Mesodermal cell (in vitro differentiated cells): ENCODE measurements around the gene ACOT13.
A peak's percentile ranks its signal among the peaks of the same experiment; 100 is the strongest.
"Not testable (repeated sequence)": the region's sequence is repeated elsewhere in the genome, so short reads cannot be mapped to it uniquely, and the experiment has no call there.

ENCODE experiments used
- H3K27ac ChIP-seq: 2 replicates; pipeline ENCODE4 v1.7.0; 2013; ENCODE audit warnings: mild to moderate bottlenecking, low read depth, low read length, moderate library complexity; ENCODE audit not compliant: severe bottlenecking
- H3K36me3 ChIP-seq: 2 replicates; pipeline ENCODE4 v1.7.1; 2013; ENCODE audit warnings: mild to moderate bottlenecking, low read length, moderate library complexity; ENCODE audit not compliant: control insufficient read depth, insufficient read depth
- H3K4me1 ChIP-seq: one replicate; pipeline ENCODE4 v1.7.1; 2013; ENCODE audit warnings: mild to moderate bottlenecking, low read length; ENCODE audit not compliant: insufficient read depth, control insufficient read depth, poor library complexity, severe bottlenecking
- H3K4me3 ChIP-seq: 2 replicates; pipeline ENCODE4 v1.7.0; 2013; ENCODE audit warnings: low read length, control low read depth, mild to moderate bottlenecking; ENCODE audit not compliant: insufficient read depth, poor library complexity, severe bottlenecking; ENCODE audit errors: extremely low read depth
- H3K9me3 ChIP-seq: 2 replicates; pipeline ENCODE4 v1.7.1; 2013; ENCODE audit warnings: mild to moderate bottlenecking, low read length, moderate library complexity; ENCODE audit not compliant: control insufficient read depth
- WGBS, 2 experiments: methylation state at CpG; one replicate each; pipeline ENCODE4 v1.1.5; 2013; ENCODE audit warnings: missing lambda C conversion rate in 2 of 2; ENCODE audit not compliant: insufficient coverage in 2 of 2; 5-methylcytosine and 5-hydroxymethylcytosine counted together

The ACOT13 gene

GRCh38 chr6:24692003-24692402, 25.1 kb downstream of the ACOT13 start:
- Histone ChIP-seq H3K4me3 (no peak overlapping the region), H3K27ac (no peak overlapping the region), H3K4me1 (no peaks in the 10 kb centered on the region), H3K36me3 (no peaks in the 10 kb centered on the region), H3K9me3 (no peaks in the 10 kb centered on the region)
- WGBS, 2 experiments: 100% methylated on average over 1 to 2 of the region's 4 CpGs

- Histone ChIP-seq H3K4me1 (no peaks in the 10 kb centered on the region), H3K9me3 (no peaks in the 10 kb centered on the region), H3K4me3 (no peak overlapping the region), H3K36me3 (no peaks in the 10 kb centered on the region), H3K27ac (no peak overlapping the region)
- WGBS, 2 experiments: 83% methylated on average over 3 of the region's 3 CpGs; no CpG with 5 or more reads in 1 of the 2 experiments
Measured at GRCh38 chr6:24692415-24692814, 25.5 kb downstream of the ACOT13 start.

GRCh38 chr6:24692848-24693592, 26.1 kb downstream of the ACOT13 start:
- Histone ChIP-seq H3K4me3 (no peak overlapping the region), H3K9me3 (no peaks in the 10 kb centered on the region), H3K36me3 (no peaks in the 10 kb centered on the region), H3K4me1 (no peaks in the 10 kb centered on the region), H3K27ac (no peak overlapping the region)
- WGBS, 2 experiments: 80% methylated on average over 1 of the region's 2 CpGs; no CpG with 5 or more reads in 1 of the 2 experiments

GRCh38 chr6:24694198-24694597, 27.3 kb downstream of the ACOT13 start:
- no peaks in the 10 kb centered on the region for H3K9me3 ChIP-seq
- H3K4me1 ChIP-seq: no peaks in the 10 kb centered on the region
- no peak overlapping the region for H3K27ac ChIP-seq
- no peak overlapping the region for H3K4me3 ChIP-seq
- no peaks in the 10 kb centered on the region for H3K36me3 ChIP-seq
- 100% methylated on average over 1 of the region's 1 CpG; no CpG with 5 or more reads in 1 of the 2 experiments for WGBS, 2 experiments

- not testable (repeated sequence) for H3K36me3 ChIP-seq, H3K4me1 ChIP-seq, H3K4me3 ChIP-seq, H3K9me3 ChIP-seq, H3K27ac ChIP-seq
- 64 to 80% methylated on average over 3 to 4 of the region's 8 CpGs for WGBS, 2 experiments
Measured at GRCh38 chr6:24695635-24696034, 28.8 kb downstream of the ACOT13 start.

GRCh38 chr6:24696097-24696496, 29.2 kb downstream of the ACOT13 start:
- Histone ChIP-seq H3K9me3 (no peaks in the 10 kb centered on the region), H3K27ac (no peak overlapping the region), H3K4me3 (no peak overlapping the region), H3K4me1 (no peaks in the 10 kb centered on the region), H3K36me3 (no peaks in the 10 kb centered on the region)
- WGBS, 2 experiments: no CpG with 5 or more reads among the region's 2 CpGs

GRCh38 chr6:24699521-24700359, 32.9 kb downstream of the ACOT13 start:
- no peak overlapping the region for H3K27ac ChIP-seq
- WGBS, 2 experiments: no CpG with 5 or more reads among the region's 3 CpGs
- no peaks in the 10 kb centered on the region for H3K9me3 ChIP-seq
- H3K4me3 ChIP-seq: no peak overlapping the region
- H3K36me3 ChIP-seq: peaks cover 23% of the 10 kb centered on the region
- no peaks in the 10 kb centered on the region for H3K4me1 ChIP-seq

GRCh38 chr6:24702720-24703282, 35.9 kb downstream of the ACOT13 start:
- Histone ChIP-seq H3K36me3 (peaks cover 52% of the 10 kb centered on the region), H3K4me1 (no peaks in the 10 kb centered on the region), H3K4me3 (no peak overlapping the region), H3K27ac (peak overlapping the region; percentile 33), H3K9me3 (no peaks in the 10 kb centered on the region)
- WGBS, 2 experiments: 88 to 96% methylated on average over 3 to 4 of the region's 4 CpGs

GRCh38 chr6:24704468-24704867, 37.6 kb downstream of the ACOT13 start:
- H3K4me1 ChIP-seq: no peaks in the 10 kb centered on the region
- no peaks in the 10 kb centered on the region for H3K9me3 ChIP-seq
- H3K27ac ChIP-seq: no peak overlapping the region
- H3K4me3 ChIP-seq: no peak overlapping the region
- H3K36me3 ChIP-seq: peaks cover 69% of the 10 kb centered on the region

GRCh38 chr6:24708612-24709011, 41.7 kb downstream of the ACOT13 start:
- H3K4me3 ChIP-seq: no peak overlapping the region
- no peaks in the 10 kb centered on the region for H3K4me1 ChIP-seq
- no peak overlapping the region for H3K27ac ChIP-seq
- peaks cover 95% of the 10 kb centered on the region for H3K36me3 ChIP-seq
- H3K9me3 ChIP-seq: no peaks in the 10 kb centered on the region
- 92 to 96% methylated on average over 2 to 3 of the region's 3 CpGs for WGBS, 2 experiments
